ENCODE data around the gene PLCB4. TPM values are rescaled to one million over a fixed set of nuclear protein-coding genes. Genes with fewer than 3 reads are reported as not detected.

PLCB4 gene
- total and polyA plus RNA-seq, 7 donors: 9.7 to 21.0 (median 12.4) TPM

DNA sequence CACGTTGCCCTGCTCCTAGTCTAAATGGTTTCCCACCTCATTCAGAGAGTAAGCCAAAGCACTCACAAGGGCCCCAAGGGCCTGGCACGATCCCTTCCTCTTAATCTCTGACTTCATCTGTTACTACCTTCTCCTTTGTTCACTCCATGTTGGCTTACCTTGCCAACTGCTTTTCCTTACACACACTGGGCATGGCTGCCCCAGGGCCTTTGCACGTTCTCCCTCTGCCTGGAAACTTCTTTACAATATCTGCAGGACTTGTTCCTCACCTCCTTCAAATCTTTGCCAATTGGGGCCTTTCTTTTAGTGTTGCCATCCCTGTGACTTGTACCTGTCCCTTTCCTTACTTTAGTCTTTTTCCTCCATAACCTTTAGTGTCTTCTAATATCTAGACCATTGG lies 73.9 kb downstream of the PLCB4 start:
- H3K9me3 ChIP-seq: peaks cover 0 to 5% (median 0%) of the 10 kb centered on the region in 4 donors

GRCh38 chr20:9143926-9144325 lies 75.0 kb downstream of the PLCB4 start:
- peaks cover 0 to 5% (median 0%) of the 10 kb centered on the region in 4 donors for H3K9me3 ChIP-seq
- WGBS, 2 donors: 70 to 92% methylated on average over 1 of the region's 1 CpG
- TF ChIP-seq, protein P1, sequence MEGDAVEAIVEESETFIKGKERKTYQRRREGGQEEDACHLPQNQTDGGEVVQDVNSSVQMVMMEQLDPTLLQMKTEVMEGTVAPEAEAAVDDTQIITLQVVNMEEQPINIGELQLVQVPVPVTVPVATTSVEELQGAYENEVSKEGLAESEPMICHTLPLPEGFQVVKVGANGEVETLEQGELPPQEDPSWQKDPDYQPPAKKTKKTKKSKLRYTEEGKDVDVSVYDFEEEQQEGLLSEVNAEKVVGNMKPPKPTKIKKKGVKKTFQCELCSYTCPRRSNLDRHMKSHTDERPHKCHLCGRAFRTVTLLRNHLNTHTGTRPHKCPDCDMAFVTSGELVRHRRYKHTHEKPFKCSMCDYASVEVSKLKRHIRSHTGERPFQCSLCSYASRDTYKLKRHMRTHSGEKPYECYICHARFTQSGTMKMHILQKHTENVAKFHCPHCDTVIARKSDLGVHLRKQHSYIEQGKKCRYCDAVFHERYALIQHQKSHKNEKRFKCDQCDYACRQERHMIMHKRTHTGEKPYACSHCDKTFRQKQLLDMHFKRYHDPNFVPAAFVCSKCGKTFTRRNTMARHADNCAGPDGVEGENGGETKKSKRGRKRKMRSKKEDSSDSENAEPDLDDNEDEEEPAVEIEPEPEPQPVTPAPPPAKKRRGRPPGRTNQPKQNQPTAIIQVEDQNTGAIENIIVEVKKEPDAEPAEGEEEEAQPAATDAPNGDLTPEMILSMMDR (IDR thresholded peaks at IDR 0.05): no peak
- H3K27ac ChIP-seq: peak overlapping the region in 2 of 4 donors; percentile 9 to 11
- H3K4me3 ChIP-seq: no peak overlapping the region
- H3K36me3 ChIP-seq: no peaks in the 10 kb centered on the region
- intact Hi-C loops (cut with DNase I): no loop called here
- peaks cover 0 to 7% (median 0%) of the 10 kb centered on the region in 4 donors for H3K4me1 ChIP-seq
- DNase-seq: no peak
- no peaks in the 10 kb centered on the region for H3K27me3 ChIP-seq

More for the DNA sequence above, 73.9 kb downstream of the PLCB4 start:
- no peaks in the 10 kb centered on the region for H3K27me3 ChIP-seq
- H3K4me3 ChIP-seq: no peak overlapping the region
- H3K27ac ChIP-seq: no peak overlapping the region
- no peak for DNase-seq
- TF ChIP-seq, protein P1 (IDR thresholded peaks at IDR 0.05): no peak
- TF ChIP-seq POLR2AphosphoS5 (IDR thresholded peaks at IDR 0.05): no peak
- TF ChIP-seq EP300 (IDR thresholded peaks at IDR 0.05): no peak
- no peak for TF ChIP-seq POLR2A (IDR thresholded peaks at IDR 0.05)
- 92 to 93% methylated on average over 3 of the region's 3 CpGs for WGBS, 2 donors
- intact Hi-C loops (cut with DNase I): no loop called here
- no peaks in the 10 kb centered on the region for H3K36me3 ChIP-seq
- H3K4me1 ChIP-seq: peaks cover 0 to 7% (median 0%) of the 10 kb centered on the region in 4 donors

- intact Hi-C loops (cut with DNase I): no loop called here
- H3K4me3 ChIP-seq: no peak overlapping the region
- no peak overlapping the region for H3K27ac ChIP-seq
- H3K27me3 ChIP-seq: no peaks in the 10 kb centered on the region
- 41 to 54% methylated on average over 2 of the region's 2 CpGs for WGBS, 2 donors
- H3K9me3 ChIP-seq: no peaks in the 10 kb centered on the region
- peaks cover 0 to 7% (median 0%) of the 10 kb centered on the region in 4 donors for H3K4me1 ChIP-seq
- no peak for DNase-seq
- TF ChIP-seq, protein P1 (IDR thresholded peaks at IDR 0.05): no peak
- TF ChIP-seq POLR2A (IDR thresholded peaks at IDR 0.05) (no peak), POLR2AphosphoS5 (IDR thresholded peaks at IDR 0.05) (no peak), EP300 (IDR thresholded peaks at IDR 0.05) (no peak)
- H3K36me3 ChIP-seq: no peaks in the 10 kb centered on the region
Observed at GRCh38 chr20:9144643-9145042, 75.8 kb downstream of the PLCB4 start.

- DNase-seq: no peak
- Histone ChIP-seq H3K9me3 (no peaks in the 10 kb centered on the region), H3K27me3 (no peaks in the 10 kb centered on the region), H3K36me3 (no peaks in the 10 kb centered on the region), H3K4me1 (peaks cover 0 to 7% (median 0%) of the 10 kb centered on the region in 4 donors), H3K27ac (no peak overlapping the region), H3K4me3 (no peak overlapping the region)
- TF ChIP-seq POLR2AphosphoS5 (IDR thresholded peaks at IDR 0.05) (no peak), EP300 (IDR thresholded peaks at IDR 0.05) (no peak), POLR2A (IDR thresholded peaks at IDR 0.05) (no peak)
- TF ChIP-seq, protein P1 (IDR thresholded peaks at IDR 0.05): no peak
- intact Hi-C loops (cut with DNase I): no loop called here
Observed at GRCh38 chr20:9145142-9145541, 76.3 kb downstream of the PLCB4 start.

DNA sequence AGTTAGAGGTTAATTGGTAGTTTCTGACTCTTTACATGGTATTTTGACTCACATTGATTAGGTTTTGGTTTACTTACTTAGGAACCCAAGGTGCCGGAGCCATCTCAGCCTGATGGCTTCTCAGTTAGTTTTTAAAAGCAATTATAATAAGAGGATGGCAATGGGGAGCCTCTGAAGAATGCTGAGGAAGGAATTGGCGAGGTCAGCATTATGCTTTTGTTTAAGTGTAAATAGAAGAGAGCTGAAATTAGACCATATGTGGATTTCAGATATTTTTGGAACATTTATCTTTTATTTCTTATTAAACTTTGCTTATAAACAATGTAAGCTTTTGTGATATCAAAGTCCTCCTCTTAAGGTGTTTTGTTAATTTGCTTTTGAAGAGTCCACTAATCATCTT lies 77.8 kb downstream of the PLCB4 start:
- TF ChIP-seq POLR2AphosphoS5 (IDR thresholded peaks at IDR 0.05): no peak
- TF ChIP-seq, protein P1 (IDR thresholded peaks at IDR 0.05): no peak
- no peak for TF ChIP-seq EP300 (IDR thresholded peaks at IDR 0.05)
- no peak for TF ChIP-seq POLR2A (IDR thresholded peaks at IDR 0.05)
- 89 to 92% methylated on average over 2 of the region's 2 CpGs for WGBS, 2 donors
- Histone ChIP-seq H3K4me3 (no peak overlapping the region), H3K4me1 (peaks cover 0 to 7% (median 0%) of the 10 kb centered on the region in 4 donors), H3K27me3 (no peaks in the 10 kb centered on the region), H3K36me3 (no peaks in the 10 kb centered on the region), H3K9me3 (peaks cover 0 to under 1% (median 0%) of the 10 kb centered on the region in 4 donors), H3K27ac (no peak overlapping the region)
- intact Hi-C loops (cut with DNase I): no loop called here
- DNase-seq: no peak
